Activated naive CD4-positive, alpha-beta T cell treated with anti-CD3 and anti-CD28 coated beads, Interleukin-2, amount 10 ng/mL, durations not matched to agents 7 days and 5 days (primary cell): ENCODE results near the gene LEMD2.

Source experiments
- CTCF ChIA-PET: fragments of 350-600 bp; sonication (Branson Sonifier 250); formaldehyde crosslinking; loops from one replicate; lab custom pipeline; 2021; ENCODE audit warnings: antibody characterized with exemption; lab: Charles Lee
- DNase-seq: peaks from one replicate; pipeline ENCODE4 v3.0.0-alpha.2; 2020
- H3K27ac Mint-ChIP-seq: one replicate; pipeline ENCODE4 v1.8.0; 2021; ENCODE audit warnings: mild to moderate bottlenecking, moderate library complexity, mixed read lengths
- H3K27me3 Mint-ChIP-seq: one replicate; pipeline ENCODE4 v1.8.0; 2021; ENCODE audit warnings: mild to moderate bottlenecking, mixed read lengths
- H3K36me3 Mint-ChIP-seq: one replicate; pipeline ENCODE4 v1.8.0; 2021; ENCODE audit warnings: mixed read lengths
- H3K4me1 Mint-ChIP-seq: one replicate; pipeline ENCODE4 v1.8.0; 2021; ENCODE audit warnings: mixed read lengths
- H3K4me3 Mint-ChIP-seq: one replicate; pipeline ENCODE4 v1.8.0; 2021; ENCODE audit warnings: mild to moderate bottlenecking, moderate library complexity, mixed read lengths
- H3K9me3 Mint-ChIP-seq: one replicate; pipeline ENCODE4 v1.8.0; 2021; ENCODE audit warnings: mixed read lengths

The LEMD2 gene

GRCh38 chr6:33812669-33813068 is 23.7 kb upstream of the LEMD2 start:
- Mint-ChIP-seq H3K27me3 (peaks cover 91% of the 10 kb centered on the region), H3K36me3 (no peaks in the 10 kb centered on the region), H3K27ac (no peak overlapping the region), H3K9me3 (no peaks in the 10 kb centered on the region), H3K4me3 (no peak overlapping the region), H3K4me1 (peaks cover 7% of the 10 kb centered on the region)
- DNase-seq = peak; percentile 71
- CTCF ChIA-PET = interaction anchor here (0.9 kb wide), 1 partner anchor 20 kb away, joined by 3 read pairs; no protein-coding TSS in a partner anchor

GRCh38 chr6:33809594-33809993 is 20.7 kb upstream of the LEMD2 start:
- Mint-ChIP-seq H3K4me1 (peaks cover 18% of the 10 kb centered on the region), H3K27me3 (peaks cover 88% of the 10 kb centered on the region), H3K36me3 (no peaks in the 10 kb centered on the region), H3K27ac (no peak overlapping the region), H3K4me3 (no peak overlapping the region), H3K9me3 (no peaks in the 10 kb centered on the region)
- CTCF ChIA-PET = no interaction called here
- no peak for DNase-seq

GRCh38 chr6:33808641-33809180 is 19.8 kb upstream of the LEMD2 start:
- Mint-ChIP-seq H3K36me3 (no peaks in the 10 kb centered on the region), H3K27ac (no peak overlapping the region), H3K4me3 (no peak overlapping the region), H3K9me3 (no peaks in the 10 kb centered on the region), H3K27me3 (peaks cover 88% of the 10 kb centered on the region), H3K4me1 (peaks cover 18% of the 10 kb centered on the region)
- CTCF ChIA-PET = interaction anchor here (1.3 kb wide), 1 partner anchor 10 kb away, joined by 4 read pairs; no protein-coding TSS in a partner anchor
- no peak for DNase-seq

GRCh38 chr6:33807606-33808005 is 18.7 kb upstream of the LEMD2 start:
- Mint-ChIP-seq H3K27me3 (peaks cover 87% of the 10 kb centered on the region), H3K9me3 (no peaks in the 10 kb centered on the region), H3K4me3 (no peak overlapping the region), H3K4me1 (peaks cover 18% of the 10 kb centered on the region), H3K27ac (no peak overlapping the region), H3K36me3 (no peaks in the 10 kb centered on the region)
- CTCF ChIA-PET = interaction anchor here (0.6 to 1.3 kb wide), 2 partner anchors 9 to 66 kb away, joined by 3 to 4 read pairs; no protein-coding TSS in a partner anchor
- DNase-seq = no peak

- Mint-ChIP-seq H3K27ac (no peak overlapping the region), H3K36me3 (no peaks in the 10 kb centered on the region), H3K27me3 (peaks cover 83% of the 10 kb centered on the region), H3K4me1 (peaks cover 18% of the 10 kb centered on the region), H3K4me3 (no peak overlapping the region), H3K9me3 (no peaks in the 10 kb centered on the region)
- no peak for DNase-seq
- CTCF ChIA-PET = interaction anchor here (1.8 kb wide), 1 partner anchor 35 kb away, joined by 7 read pairs; no protein-coding TSS in a partner anchor
These were observed 17.9 kb upstream of the LEMD2 start for GRCh38 chr6:33806841-33807240.

- no peak within 1 kb of the TSS for H3K4me3 Mint-ChIP-seq
- H3K27ac Mint-ChIP-seq = no peak within 1 kb of the TSS
- no peak for DNase-seq
- peaks cover 75% of the 10 kb centered on the region for H3K27me3 Mint-ChIP-seq
- peaks cover 18% of the 10 kb centered on the region for H3K4me1 Mint-ChIP-seq
- CTCF ChIA-PET = no interaction called here
- H3K36me3 Mint-ChIP-seq = no peaks in the 10 kb centered on the region
- no peaks in the 10 kb centered on the region for H3K9me3 Mint-ChIP-seq
These were observed 14.7 kb upstream of the LEMD2 start, which contains the start of gene MLN for GRCh38 chr6:33803571-33804053. Gene MLN, minus strand, starts transcription at chr6:33804003. Its CDS starts 2,840 bp downstream, at chr6:33801163.

GRCh38 chr6:33802186-33802958 is 13.4 kb upstream of the LEMD2 start:
- Mint-ChIP-seq H3K4me1 (peaks cover 8% of the 10 kb centered on the region), H3K4me3 (no peak overlapping the region), H3K9me3 (no peaks in the 10 kb centered on the region), H3K27ac (no peak overlapping the region), H3K27me3 (peaks cover 75% of the 10 kb centered on the region), H3K36me3 (no peaks in the 10 kb centered on the region)
- DNase-seq = no peak
- CTCF ChIA-PET = no interaction called here

GRCh38 chr6:33801611-33802010 is 12.7 kb upstream of the LEMD2 start:
- Mint-ChIP-seq H3K36me3 (no peaks in the 10 kb centered on the region), H3K4me1 (peaks cover under 1% of the 10 kb centered on the region), H3K27ac (no peak overlapping the region), H3K4me3 (no peak overlapping the region), H3K9me3 (no peaks in the 10 kb centered on the region), H3K27me3 (peaks cover 75% of the 10 kb centered on the region)
- CTCF ChIA-PET = no interaction called here
- DNase-seq = no peak

- H3K4me3 Mint-ChIP-seq = no peak overlapping the region
- H3K9me3 Mint-ChIP-seq = no peaks in the 10 kb centered on the region
- no peaks in the 10 kb centered on the region for H3K4me1 Mint-ChIP-seq
- no peaks in the 10 kb centered on the region for H3K36me3 Mint-ChIP-seq
- H3K27me3 Mint-ChIP-seq = peaks cover 75% of the 10 kb centered on the region
- CTCF ChIA-PET = no interaction called here
- no peak for DNase-seq
- H3K27ac Mint-ChIP-seq = no peak overlapping the region
These were observed 11.5 kb upstream of the LEMD2 start for GRCh38 chr6:33800248-33800969.

GRCh38 chr6:33799454-33800113 is 10.7 kb upstream of the LEMD2 start:
- CTCF ChIA-PET = interaction anchor here (0.8 to 1.9 kb wide), 3 partner anchors 8 to 32 kb away, joined by 3 to 4 read pairs (median 3); no protein-coding TSS in a partner anchor
- Mint-ChIP-seq H3K27me3 (peaks cover 76% of the 10 kb centered on the region), H3K4me1 (no peaks in the 10 kb centered on the region), H3K36me3 (no peaks in the 10 kb centered on the region), H3K27ac (no peak overlapping the region), H3K9me3 (no peaks in the 10 kb centered on the region), H3K4me3 (no peak overlapping the region)
- no peak for DNase-seq

GRCh38 chr6:33798343-33798848 is 9.5 kb upstream of the LEMD2 start:
- Mint-ChIP-seq H3K27ac (no peak overlapping the region), H3K9me3 (no peaks in the 10 kb centered on the region), H3K4me1 (no peaks in the 10 kb centered on the region), H3K36me3 (no peaks in the 10 kb centered on the region), H3K27me3 (peaks cover 74% of the 10 kb centered on the region), H3K4me3 (no peak overlapping the region)
- DNase-seq = no peak
- CTCF ChIA-PET = interaction anchor here (1.3 to 1.9 kb wide), 2 partner anchors 9 to 31 kb away, joined by 3 to 4 read pairs; no protein-coding TSS in a partner anchor

- Mint-ChIP-seq H3K27ac (no peak overlapping the region), H3K27me3 (peaks cover 76% of the 10 kb centered on the region), H3K4me3 (no peak overlapping the region), H3K9me3 (no peaks in the 10 kb centered on the region), H3K4me1 (no peaks in the 10 kb centered on the region), H3K36me3 (no peaks in the 10 kb centered on the region)
- DNase-seq = no peak
- CTCF ChIA-PET = no interaction called here
These were observed 8.9 kb upstream of the LEMD2 start for GRCh38 chr6:33797626-33798342.
